HCT116 (cell line): ENCODE measurements around the gene BCAS4. TPM values are rescaled to one million over a fixed set of nuclear protein-coding genes. Genes with fewer than 3 reads are reported as not detected.

Experiments used
- ATAC-seq: fragments of 200-7000 bp; cut with Tn5 transposase; 2 replicates; pipeline ENCODE4 v1.9.1; 2020; ENCODE audit warnings: mild to moderate bottlenecking, moderate library complexity
- BruUV-seq: library from RNA; stranded (reverse); fragments of 400-500 nt; replicated peaks from 2 replicates; lab custom pipeline; 2021; lab: Mats Ljungman, UMichigan
- CTCF ChIA-PET: fragments of 300-600 bp; sonication (Branson Sonifier 250); formaldehyde crosslinking; loops from one replicate; lab custom pipeline; 2021; ENCODE audit warnings: antibody characterized with exemption; lab: Charles Lee
- POLR2A ChIA-PET: fragments of 300-600, 350-600 bp; sonication (Branson Sonifier 250); formaldehyde crosslinking; loops from one replicate; lab custom pipeline; 2021; ENCODE audit warnings: antibody characterized with exemption; lab: Charles Lee
- RAD21 ChIA-PET, 2 experiments: fragments of 300-600 bp; sonication (Branson Sonifier 250); formaldehyde crosslinking; loops; one replicate each; lab custom pipeline; 2023; ENCODE audit warnings: low total read pairs in 2 of 2; ENCODE audit not compliant: uncharacterized antibody in 2 of 2, unreplicated experiment in 2 of 2, low non-redundant PET in 1 of 2; lab: Charles Lee
- DNase-seq: peaks from one replicate; pipeline ENCODE4 v3.0.0-alpha.2; 2010; ENCODE audit warnings: low read depth, low spot score
- H2AFZ ChIP-seq: fragments of 200-600 bp; shearing (Covaris generic), sonication (generic); 2 replicates; pipeline ENCODE4 v1.6.1; 2017; ENCODE audit warnings: low read depth, mixed run types, mixed read lengths, antibody characterized with exemption, low read length; ENCODE audit not compliant: poor library complexity, severe bottlenecking
- H3K27ac ChIP-seq: 2 replicates; pipeline ENCODE4 v1.5.1; 2012; ENCODE audit warnings: low read depth, low read length
- H3K27me3 ChIP-seq: fragments of 200-600 bp; sonication (generic); 2 replicates; pipeline ENCODE4 v1.6.1; 2016; ENCODE audit warnings: mixed run types, low read length, mixed read lengths; ENCODE audit not compliant: insufficient read depth
- H3K36me3 ChIP-seq, 2 experiments: fragments of 200-500 bp in 1 of 2; fragments of 200-600 bp in 1 of 2; sonication (Bioruptor generic) in 1 of 2; sonication (generic) in 1 of 2; 2 replicates each; pipeline versions ENCODE4 v1.5.1 to v1.6.1; 2014 to 2016; ENCODE audit warnings: low read length in 2 of 2, inconsistent platforms in 1 of 2, mixed read lengths in 1 of 2, mixed run types in 1 of 2; ENCODE audit not compliant: insufficient read depth in 2 of 2, control insufficient read depth in 1 of 2
- H3K4me1 ChIP-seq, 2 experiments: fragments of 200-600 bp in 1 of 2; sonication (generic) in 1 of 2; 2 replicates each; pipeline versions ENCODE4 v1.5.1 to v1.6.1; 2012 to 2017; ENCODE audit warnings: low read length in 2 of 2, inconsistent platforms in 1 of 2, mild to moderate bottlenecking in 1 of 2, mixed read lengths in 1 of 2, mixed run types in 1 of 2, moderate library complexity in 1 of 2; ENCODE audit not compliant: insufficient read depth in 2 of 2, control insufficient read depth in 1 of 2
- H3K4me2 ChIP-seq: fragments of 200-600 bp; sonication (generic); 2 replicates; pipeline ENCODE4 v1.6.1; 2017; ENCODE audit warnings: mixed run types, low read length, mixed read lengths
- H3K4me3 ChIP-seq, 2 experiments: fragments of 200-600 bp in 1 of 2; sonication (generic) in 1 of 2; replicated peaks in 1 of 2; 2 replicates each; pipeline ENCODE4 v1.5.1; 2011 to 2016; ENCODE audit warnings: low read length in 2 of 2, control low read depth in 1 of 2, low read depth in 1 of 2, mild to moderate bottlenecking in 1 of 2, mixed read lengths in 1 of 2, mixed run types in 1 of 2
- H3K79me2 ChIP-seq: fragments of 200-600 bp; sonication (generic); 2 replicates; pipeline ENCODE4 v1.6.1; 2017; ENCODE audit warnings: mild to moderate bottlenecking, mixed run types, low read length, moderate library complexity, mixed read lengths; ENCODE audit not compliant: insufficient read depth
- H3K9ac ChIP-seq: fragments of 200-600 bp; sonication (generic); 2 replicates; pipeline ENCODE4 v1.6.1; 2016; ENCODE audit warnings: low read length, mixed read lengths
- H3K9me2 ChIP-seq: fragments of 200-600 bp; sonication (generic), shearing (Covaris generic); 2 replicates; pipeline ENCODE4 v1.6.1; 2017; ENCODE audit warnings: mixed run types, mild to moderate bottlenecking, moderate library complexity; ENCODE audit not compliant: insufficient read depth
- H3K9me3 ChIP-seq, 2 experiments: fragments of 200-500 bp in 1 of 2; fragments of 200-600 bp in 1 of 2; sonication (Bioruptor generic) in 1 of 2; sonication (generic) in 1 of 2; 2 replicates each; pipeline ENCODE4 v1.6.1; 2014 to 2017; ENCODE audit warnings: low read length in 2 of 2, mixed read lengths in 2 of 2, inconsistent platforms in 1 of 2, low read depth in 1 of 2, mild to moderate bottlenecking in 1 of 2, mixed run types in 1 of 2, moderate library complexity in 1 of 2; ENCODE audit not compliant: control insufficient read depth in 1 of 2, insufficient read depth in 1 of 2
- H4K20me1 ChIP-seq: fragments of 200-600 bp; sonication (generic), shearing (Covaris generic); 2 replicates; pipeline ENCODE4 v1.6.1; 2017; ENCODE audit warnings: mixed run types, mild to moderate bottlenecking, moderate library complexity; ENCODE audit not compliant: insufficient read depth
- CBX3 ChIP-seq: IDR thresholded peaks from 2 replicates; pipeline ENCODE4 v1.6.1; 2012; ENCODE audit warnings: low read depth
- CEBPB ChIP-seq: IDR thresholded peaks from 2 replicates; pipeline ENCODE4 v1.6.1; 2012; ENCODE audit warnings: low read depth
- EGR1 ChIP-seq: IDR thresholded peaks from 2 replicates; pipeline ENCODE4 v1.6.1; 2012; ENCODE audit warnings: low read depth
- ELF1 ChIP-seq: IDR thresholded peaks from 2 replicates; pipeline ENCODE4 v1.6.1; 2012; ENCODE audit warnings: low read depth, borderline replicate concordance
- EZH2 ChIP-seq: fragments of 200-600 bp; sonication (generic); IDR thresholded peaks from 2 replicates; pipeline ENCODE4 v1.6.1; 2017; ENCODE audit warnings: antibody characterized with exemption, mixed run types
- EZH2phosphoT487 ChIP-seq: fragments of 200-600 bp; IDR thresholded peaks from 2 replicates; pipeline ENCODE4 v1.6.1; 2018; ENCODE audit warnings: antibody characterized with exemption, borderline replicate concordance
- FOSL1 ChIP-seq: IDR thresholded peaks from 2 replicates; pipeline ENCODE4 v1.6.1; 2012; ENCODE audit warnings: low read depth
- JUND ChIP-seq: IDR thresholded peaks from 2 replicates; pipeline ENCODE4 v1.6.1; 2012
- POLR2A ChIP-seq: IDR thresholded peaks from 2 replicates; pipeline ENCODE4 v1.7.0; 2011; ENCODE audit warnings: borderline replicate concordance; ENCODE audit not compliant: insufficient read depth, insufficient read length; ENCODE audit errors: extremely low read depth
- POLR2AphosphoS5 ChIP-seq: IDR thresholded peaks from 2 replicates; pipeline ENCODE4 v1.6.1; 2011; ENCODE audit warnings: mild to moderate bottlenecking, low read depth, low read length, moderate library complexity
- REST ChIP-seq: IDR thresholded peaks from 2 replicates; pipeline ENCODE4 v1.6.1; 2012; ENCODE audit warnings: low read depth
- SIN3A ChIP-seq: IDR thresholded peaks from 2 replicates; pipeline ENCODE4 v1.6.1; 2012; ENCODE audit warnings: low read depth
- SP1 ChIP-seq: IDR thresholded peaks from 2 replicates; pipeline ENCODE4 v1.6.1; 2012; ENCODE audit warnings: low read depth
- SRF ChIP-seq: IDR thresholded peaks from 2 replicates; pipeline ENCODE4 v1.6.1; 2012; ENCODE audit warnings: low read depth
- TCF7L2 ChIP-seq: IDR thresholded peaks from 2 replicates; pipeline ENCODE4 v1.7.0; 2011; ENCODE audit warnings: borderline replicate concordance, inconsistent platforms; ENCODE audit not compliant: insufficient read depth, insufficient read length; ENCODE audit errors: extremely low read depth
- YY1 ChIP-seq: IDR thresholded peaks from 2 replicates; pipeline ENCODE4 v1.6.1; 2011; ENCODE audit warnings: low read length, low read depth, moderate library complexity, mild to moderate bottlenecking; ENCODE audit not compliant: insufficient replicate concordance; ENCODE audit errors: extremely low read depth
- ZFX ChIP-seq: fragments of 450-650 bp; IDR thresholded peaks from 2 replicates; pipeline ENCODE4 v1.6.1; 2017
- ZNF274 ChIP-seq: fragments of 200-500 bp; sonication (Bioruptor generic); IDR thresholded peaks from 2 replicates; pipeline ENCODE4 v1.6.1; 2014; ENCODE audit warnings: mild to moderate bottlenecking, low read depth, low read length, inconsistent platforms
- intact Hi-C: fragments of 100-400 bp; cut with micrococcal nuclease; formaldehyde crosslinking; loops from 2 replicates; pipeline ENCODE4 v1.10.0; 2022
- total RNA-seq: library from RNA; stranded (reverse); gene quantifications from one replicate; pipeline ENCODE4 v1.2.1, GENCODE V29; 2021; ENCODE audit not compliant: unreplicated experiment

BCAS4 gene
- total RNA-seq, 1 experiment from 2014 or later = 18.9 TPM

- H3K79me2 ChIP-seq = no peaks in the 10 kb centered on the region
- ChIA-PET RAD21 (interaction anchor here in 1 of 2 experiments (0.7 kb wide), 1 partner anchor 108 kb away, joined by 3 read pairs; no protein-coding TSS in a partner anchor), CTCF (interaction anchor here (1.0 to 1.7 kb wide), 3 partner anchors 14 to 20 kb away, joined by 3 to 5 read pairs (median 5); partner anchors contain the start of gene BCAS4), POLR2A (interaction anchor here (2.1 kb wide), 1 partner anchor 12 kb away, joined by 5 read pairs; no protein-coding TSS in a partner anchor)
- no peak overlapping the region for H3K9ac ChIP-seq
- DNase-seq = no peak
- no TSS peak for BruUV-seq
- H3K36me3 ChIP-seq = no peaks in the 10 kb centered on the region
- no peaks in the 10 kb centered on the region for H3K9me3 ChIP-seq
- H3K27me3 ChIP-seq = no peaks in the 10 kb centered on the region
- H3K9me2 ChIP-seq = no peaks in the 10 kb centered on the region
- H3K4me2 ChIP-seq = no peak overlapping the region
- no peak overlapping the region for H3K27ac ChIP-seq
- TF ChIP-seq TCF7L2 (no peak), JUND (no peak), EGR1 (no peak), EZH2phosphoT487 (no peak), ELF1 (no peak), ZFX (no peak), YY1 (no peak), POLR2AphosphoS5 (no peak), POLR2A (no peak), SIN3A (no peak), EZH2 (no peak), ZNF274 (no peak), CBX3 (no peak), SP1 (no peak), CEBPB (no peak), FOSL1 (no peak), REST (no peak), SRF (no peak)
- H3K4me1 ChIP-seq = peaks cover 0 to 19% of the 10 kb centered on the region in 2 experiments; a peak in 1 of 4 replicates
- no peak overlapping the region for H3K4me3 ChIP-seq
- no peak for ATAC-seq
- H4K20me1 ChIP-seq = no peaks in the 10 kb centered on the region
- no peak overlapping the region for H2AFZ ChIP-seq
- intact Hi-C loops = no loop called here
These were observed 20.3 kb upstream of the BCAS4 start for GRCh38 chr20:50774515-50774914.
